Astrocyte of the spinal cord (primary cell): ENCODE results near the gene PIH1D2.
"Not testable (repeated sequence)": the region's sequence is repeated elsewhere in the genome, so short reads cannot be mapped to it uniquely, and the experiment has no call there.

Experiments
- DNase-seq: peaks from one replicate; pipeline ENCODE4 v3.0.0; 2011; ENCODE audit warnings: low read depth, low spot score
- H3K4me3 ChIP-seq: 2 replicates; pipeline ENCODE4 v1.5.1; 2011; ENCODE audit warnings: low read depth, mild to moderate bottlenecking, low read length, moderate library complexity
- CTCF ChIP-seq: IDR thresholded peaks from 2 replicates; pipeline ENCODE4 v1.5.1; 2012; ENCODE audit warnings: low read depth, mild to moderate bottlenecking, low read length, inconsistent platforms
- in situ Hi-C: cut with HindIII; loops from 2 replicates; pipeline ENCODE4 v1.10.0; 2017; ENCODE audit warnings: low sequenced_read_pairs

Gene PIH1D2

GRCh38 chr11:112113539-112114457 lies 40.0 kb upstream of the PIH1D2 start:
- in situ Hi-C loops, result no loop called here
- peak; percentile 61 for DNase-seq
- peak; percentile 71 for TF ChIP-seq CTCF
- no peak overlapping the region for H3K4me3 ChIP-seq

- in situ Hi-C loops, result no loop called here
- DNase-seq, result no peak
- TF ChIP-seq CTCF, result no peak
Observed at GRCh38 chr11:112106070-112106469, 32.3 kb upstream of the PIH1D2 start.

GRCh38 chr11:112103446-112103845 lies 29.6 kb upstream of the PIH1D2 start:
- DNase-seq, result no peak
- in situ Hi-C loops, result no loop called here
- no peak overlapping the region for H3K4me3 ChIP-seq
- TF ChIP-seq CTCF, result no peak

More at GRCh38 chr11:112106070-112106469, 32.3 kb upstream of the PIH1D2 start:
- no peak overlapping the region for H3K4me3 ChIP-seq

GRCh38 chr11:112100462-112100861 lies 26.6 kb upstream of the PIH1D2 start:
- TF ChIP-seq CTCF, result no peak
- H3K4me3 ChIP-seq, result no peak overlapping the region
- in situ Hi-C loops, result no loop called here
- DNase-seq, result peak; percentile 45

GRCh38 chr11:112097734-112098528 lies 24.1 kb upstream of the PIH1D2 start:
- no peak overlapping the region for H3K4me3 ChIP-seq
- no peak for DNase-seq
- no peak for TF ChIP-seq CTCF
- in situ Hi-C loops, result no loop called here

GRCh38 chr11:112096194-112096593 lies 22.4 kb upstream of the PIH1D2 start:
- H3K4me3 ChIP-seq, result no peak overlapping the region
- no peak for DNase-seq
- in situ Hi-C loops, result no loop called here
- no peak for TF ChIP-seq CTCF

- in situ Hi-C loops, DNase-seq, H3K4me3 ChIP-seq: not testable (repeated sequence)
Observed at GRCh38 chr11:112095302-112095701, 21.5 kb upstream of the PIH1D2 start.
